Measurements from ENCODE around the gene CAMK2D. TPM values are rescaled to one million over a fixed set of nuclear protein-coding genes. Genes with fewer than 3 reads are reported as not detected.

The CAMK2D gene
- polyA plus RNA-seq, 3 donors: 10.4 to 30.6 (median 19.6) TPM

GRCh38 chr4:113646442-113646822 lies 115.1 kb downstream of the CAMK2D start:
- no peak for DNase-seq
- Histone ChIP-seq H3K4me3 (replicated peaks in 1 of 3; ENCODE audit: low read depth in 2 of 3, low read length in 3 of 3) (no peak overlapping the region), H3K27me3 (ENCODE audit: control insufficient read depth in 2 of 2, insufficient read depth in 2 of 2, low read length in 2 of 2) (no peaks in the 10 kb centered on the region), H3K4me2 (replicated peaks; ENCODE audit: extremely low read depth, low read length, poor library complexity, severe bottlenecking) (no peak overlapping the region), H4K20me1 (ENCODE audit: insufficient read depth, low read length) (peaks cover 36% of the 10 kb centered on the region), H2AFZ (ENCODE audit: insufficient read depth, low read depth, low read length, poor library complexity, severe bottlenecking) (no peak overlapping the region), H3K36me3 (replicated peaks in 1 of 2; ENCODE audit: control insufficient read depth in 1 of 2, insufficient read depth in 2 of 2, low read length in 2 of 2) (no peaks in the 10 kb centered on the region), H3K9ac (ENCODE audit: insufficient read depth, low read length, poor library complexity, severe bottlenecking) (no peak overlapping the region), H3K27ac (ENCODE audit: low read depth in 1 of 2, low read length in 2 of 2) (no peak overlapping the region), H3K79me2 (ENCODE audit: insufficient read depth, low read length) (no peaks in the 10 kb centered on the region), H3K4me1 (ENCODE audit: control insufficient read depth in 1 of 2, insufficient read depth in 2 of 2, low read length in 2 of 2) (no peaks in the 10 kb centered on the region), H3K9me3 (replicated peaks in 1 of 2; ENCODE audit: control insufficient read depth in 1 of 2, insufficient read depth in 1 of 2, low read length in 2 of 2) (no peaks in the 10 kb centered on the region)
- TF ChIP-seq CTCF (IDR thresholded peaks at IDR 0.05): no peak
- Mint-ChIP-seq H3K27ac (no peak overlapping the region), H3K4me1 (no peaks in the 10 kb centered on the region), H3K4me3 (no peak overlapping the region), H3K9me3 (no peaks in the 10 kb centered on the region), H3K27me3 (ENCODE audit: low read depth in 3 of 3) (peaks cover 0 to 4% (median 0%) of the 10 kb centered on the region in 3 donors), H3K36me3 (peaks cover 0 to 2% of the 10 kb centered on the region in 2 donors)
- intact Hi-C loops (cut with micrococcal nuclease): no loop called here
- WGBS (ENCODE audit: insufficient coverage): 92% methylated on average over 2 of the region's 2 CpGs

- no peak overlapping the region for H2AFZ ChIP-seq (ENCODE audit: insufficient read depth, low read depth, low read length, poor library complexity, severe bottlenecking)
- peaks cover 42% of the 10 kb centered on the region for H4K20me1 ChIP-seq (ENCODE audit: insufficient read depth, low read length)
- H3K9me3 Mint-ChIP-seq: no peaks in the 10 kb centered on the region
- H3K4me1 Mint-ChIP-seq: no peaks in the 10 kb centered on the region
- no peaks in the 10 kb centered on the region for H3K79me2 ChIP-seq (ENCODE audit: insufficient read depth, low read length)
- H3K4me1 ChIP-seq (ENCODE audit: control insufficient read depth in 1 of 2, insufficient read depth in 2 of 2, low read length in 2 of 2): no peaks in the 10 kb centered on the region
- H3K36me3 ChIP-seq (replicated peaks in 1 of 2; ENCODE audit: control insufficient read depth in 1 of 2, insufficient read depth in 2 of 2, low read length in 2 of 2): no peaks in the 10 kb centered on the region
- DNase-seq: no peak
- H3K27ac ChIP-seq (ENCODE audit: low read depth in 1 of 2, low read length in 2 of 2): no peak overlapping the region
- no peak for TF ChIP-seq CTCF (IDR thresholded peaks at IDR 0.05)
- H3K27ac Mint-ChIP-seq: no peak overlapping the region
- WGBS (ENCODE audit: insufficient coverage): 38% methylated on average over 1 of the region's 5 CpGs
- no peaks in the 10 kb centered on the region for H3K9me3 ChIP-seq (replicated peaks in 1 of 2; ENCODE audit: control insufficient read depth in 1 of 2, insufficient read depth in 1 of 2, low read length in 2 of 2)
- intact Hi-C loops (cut with micrococcal nuclease): no loop called here
- H3K4me3 ChIP-seq (replicated peaks in 1 of 3; ENCODE audit: low read depth in 2 of 3, low read length in 3 of 3): no peak overlapping the region
- peaks cover 0 to 2% of the 10 kb centered on the region in 2 donors for H3K36me3 Mint-ChIP-seq
- no peak overlapping the region for H3K4me2 ChIP-seq (replicated peaks; ENCODE audit: extremely low read depth, low read length, poor library complexity, severe bottlenecking)
- H3K9ac ChIP-seq (ENCODE audit: insufficient read depth, low read length, poor library complexity, severe bottlenecking): no peak overlapping the region
- no peak overlapping the region for H3K4me3 Mint-ChIP-seq
- peaks cover 0 to 4% (median 0%) of the 10 kb centered on the region in 3 donors for H3K27me3 Mint-ChIP-seq (ENCODE audit: low read depth in 3 of 3)
- no peaks in the 10 kb centered on the region for H3K27me3 ChIP-seq (ENCODE audit: control insufficient read depth in 2 of 2, insufficient read depth in 2 of 2, low read length in 2 of 2)
Measured at GRCh38 chr4:113645771-113646441, 115.6 kb downstream of the CAMK2D start.

Data from CD14-positive monocyte (primary cell).